GM19238 (cell line): ENCODE data around the gene RRP1.

Experiments
- DNase-seq: peaks from one replicate; pipeline ENCODE4 v3.0.0; 2011; ENCODE audit warnings: low spot score; ENCODE audit not compliant: insufficient read length

RRP1 gene

GRCh38 chr21:43758811-43759210 lies 30.6 kb upstream of the RRP1 start:
- no peak for DNase-seq

- no peak for DNase-seq
Observed at GRCh38 chr21:43759651-43760050, 29.7 kb upstream of the RRP1 start.

- no peak for DNase-seq
Observed at GRCh38 chr21:43760391-43760958, 28.9 kb upstream of the RRP1 start.

GRCh38 chr21:43761886-43762285 lies 27.5 kb upstream of the RRP1 start:
- no peak for DNase-seq

- DNase-seq: no peak
Observed at GRCh38 chr21:43762303-43763128, 26.9 kb upstream of the RRP1 start.

GRCh38 chr21:43763901-43764523 lies 25.4 kb upstream of the RRP1 start:
- DNase-seq: no peak

GRCh38 chr21:43764576-43765495 lies 24.5 kb upstream of the RRP1 start:
- DNase-seq: no peak

- no peak for DNase-seq
Observed at GRCh38 chr21:43766734-43767497, 22.5 kb upstream of the RRP1 start.

GRCh38 chr21:43767498-43767983 lies 21.8 kb upstream of the RRP1 start:
- no peak for DNase-seq

GRCh38 chr21:43767984-43768867 lies 21.2 kb upstream of the RRP1 start:
- DNase-seq: no peak

GRCh38 chr21:43768868-43769167 lies 20.6 kb upstream of the RRP1 start:
- no peak for DNase-seq

GRCh38 chr21:43769325-43769958 lies 19.9 kb upstream of the RRP1 start:
- no peak for DNase-seq

GRCh38 chr21:43770066-43770655 lies 19.2 kb upstream of the RRP1 start:
- no peak for DNase-seq

- DNase-seq: no peak
Observed at GRCh38 chr21:43771199-43771675, 18.1 kb upstream of the RRP1 start.

- DNase-seq: no peak
Observed at GRCh38 chr21:43771698-43772424, 17.5 kb upstream of the RRP1 start.

- DNase-seq: no peak
Observed at GRCh38 chr21:43772425-43772821, 17.0 kb upstream of the RRP1 start.

GRCh38 chr21:43774163-43774562 lies 15.2 kb upstream of the RRP1 start:
- no peak for DNase-seq

GRCh38 chr21:43775190-43775589 lies 14.2 kb upstream of the RRP1 start:
- DNase-seq: no peak
